HG03066 (cell line): Measurements from ENCODE around the gene PPP1R3D.
A peak's percentile ranks its signal among the peaks of the same experiment; 100 is the strongest.

Experiments
- ATAC-seq: cut with Tn5 transposase; IDR thresholded peaks from one replicate; pipeline ENCODE4 v1.9.1; 2021; ENCODE audit warnings: low read depth; ENCODE audit not compliant: unreplicated experiment

Gene PPP1R3D

GRCh38 chr20:59948828-59949720 lies 9.0 kb upstream of the PPP1R3D start:
- ATAC-seq = no peak

DNA sequence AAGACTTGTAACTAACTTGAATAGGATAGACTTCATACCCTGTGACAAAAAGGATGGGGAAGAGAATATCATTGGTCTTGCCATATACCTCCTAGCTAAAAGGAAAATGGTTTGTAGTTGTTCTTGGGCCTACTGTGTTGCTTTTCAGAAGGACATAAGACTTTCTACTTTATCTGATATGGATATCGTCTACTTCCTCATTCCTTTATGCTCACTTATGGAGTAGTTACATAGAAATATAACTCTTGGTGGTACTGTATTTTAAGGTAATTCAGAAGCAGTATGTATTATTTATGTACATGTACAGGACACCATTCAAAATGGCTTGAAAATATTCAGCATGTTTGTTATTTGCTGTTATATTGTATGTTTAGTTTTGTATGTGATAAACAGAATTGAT lies 8.1 kb upstream of the PPP1R3D start:
- no peak for ATAC-seq

DNA sequence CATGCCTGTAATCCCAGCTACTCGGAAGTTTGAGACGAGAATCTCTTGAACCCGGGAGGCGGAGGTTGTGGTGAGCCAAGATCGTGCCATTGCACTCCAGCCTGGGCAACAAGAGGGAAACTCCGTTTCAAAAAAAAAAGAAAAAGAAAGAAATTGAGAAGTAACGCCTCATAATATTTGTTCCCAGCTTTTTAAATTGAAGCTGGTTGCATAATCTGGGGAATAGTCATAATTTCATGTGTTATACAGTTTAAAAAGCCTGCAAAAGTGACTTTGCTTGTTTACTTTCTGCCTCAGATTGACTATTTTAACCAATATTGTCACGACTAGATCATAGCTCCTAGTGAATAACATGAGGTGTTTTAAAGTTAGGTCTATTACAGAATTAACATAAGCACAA lies 7.3 kb upstream of the PPP1R3D start:
- ATAC-seq = no peak

GRCh38 chr20:59945731-59946130 lies 5.6 kb upstream of the PPP1R3D start:
- no peak for ATAC-seq

DNA sequence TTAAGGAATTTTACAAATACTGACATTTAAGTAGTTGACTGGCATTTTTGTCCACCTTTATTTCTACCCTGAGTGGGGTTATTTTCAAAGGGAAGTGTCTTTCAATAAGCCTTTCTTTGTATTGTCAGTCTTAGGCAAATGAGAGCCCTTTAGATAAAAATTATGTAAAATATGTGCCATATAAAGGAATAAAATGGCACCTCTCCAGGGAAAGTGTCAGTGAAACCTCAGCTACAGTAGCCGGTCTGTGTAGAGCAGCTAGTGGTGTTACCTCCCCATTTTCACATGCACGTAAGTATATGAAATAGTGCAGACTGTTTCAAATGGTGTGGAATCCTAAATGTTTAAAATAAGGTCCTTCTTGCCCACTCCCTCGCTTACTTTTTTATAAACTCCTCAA lies 5.1 kb upstream of the PPP1R3D start:
- no peak for ATAC-seq

DNA sequence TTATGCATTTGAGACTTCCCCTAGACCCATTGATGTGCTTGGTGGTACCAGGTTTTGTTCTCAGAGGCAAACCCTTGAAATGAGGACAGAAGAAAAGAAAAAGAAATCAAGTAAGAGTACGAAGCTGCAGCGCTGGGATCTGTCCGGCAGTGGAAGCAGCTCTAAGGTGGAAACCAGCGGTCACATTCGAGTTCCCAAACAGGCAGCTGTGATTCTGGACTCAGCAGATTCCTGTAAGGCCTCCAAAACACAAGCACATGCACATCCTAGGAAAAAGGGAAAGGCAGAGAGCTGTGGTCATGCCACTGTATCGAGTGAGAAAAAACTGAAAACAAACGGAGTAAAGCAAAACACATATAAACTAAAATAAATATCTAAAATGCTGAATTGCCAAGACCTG lies 4.6 kb upstream of the PPP1R3D start:
- no peak for ATAC-seq

- ATAC-seq = no peak
Observed at GRCh38 chr20:59942245-59942644, 2.1 kb upstream of the PPP1R3D start.

GRCh38 chr20:59940956-59941294 lies 820 bp upstream of the PPP1R3D start:
- peak; percentile 7 for ATAC-seq

DNA sequence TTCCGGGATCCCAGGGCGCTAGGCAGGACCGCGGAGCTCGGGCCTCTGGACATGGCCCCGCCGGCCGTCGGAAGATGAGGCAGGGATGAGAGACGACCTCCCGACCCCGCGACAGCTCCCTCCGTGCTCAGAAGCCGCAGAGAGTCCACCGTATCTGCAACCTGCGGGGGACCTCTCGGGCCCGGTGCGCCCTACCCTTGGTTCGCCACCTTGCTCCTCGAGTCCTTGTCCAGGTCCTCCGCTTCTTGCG lies 301 bp downstream of the PPP1R3D start:
- ATAC-seq = peak; percentile 31

DNA sequence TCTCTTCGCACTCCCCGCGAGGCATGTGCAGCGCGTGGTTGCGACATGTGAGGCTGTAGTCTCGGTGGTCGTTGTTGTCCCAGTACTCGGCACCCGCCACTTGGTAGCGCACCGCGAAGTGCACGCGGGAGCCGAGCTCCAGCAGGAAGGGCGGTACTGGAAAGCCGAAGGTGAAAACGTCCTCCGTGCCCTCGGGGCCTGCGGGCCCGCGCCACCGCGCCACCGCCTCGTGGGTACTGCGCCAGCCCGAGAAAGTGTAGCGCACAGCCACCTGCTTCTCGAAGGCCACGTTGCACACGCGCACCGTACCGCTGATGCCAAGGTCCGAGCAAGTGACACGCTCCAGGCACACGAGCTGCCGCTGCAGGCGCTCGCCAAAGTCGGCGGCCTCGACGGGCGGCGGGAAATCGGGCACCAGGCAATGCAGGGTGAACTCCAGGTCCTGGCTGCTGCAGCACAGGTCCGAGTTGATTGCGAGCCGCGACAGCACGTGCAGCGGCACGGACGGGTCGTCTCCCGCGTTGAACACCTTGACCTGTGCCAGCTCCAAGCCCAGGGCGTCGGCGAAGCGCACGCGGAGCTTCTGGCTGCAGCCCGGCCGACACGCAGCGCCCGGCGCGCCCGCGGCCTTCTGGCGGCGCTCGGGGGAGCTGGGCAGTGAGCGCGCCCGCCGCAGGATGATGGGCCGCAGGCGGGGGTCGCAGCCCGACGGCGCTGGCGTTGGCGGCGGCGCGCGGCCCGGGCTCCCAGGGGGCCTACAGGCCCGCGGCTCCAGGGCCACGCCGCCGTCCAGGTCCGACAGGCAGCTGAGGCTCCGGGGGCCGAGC lies 840 bp downstream of the PPP1R3D start:
- no peak for ATAC-seq

GRCh38 chr20:59938696-59939051 lies 1.4 kb downstream of the PPP1R3D start:
- no peak for ATAC-seq

- ATAC-seq = no peak
Observed at GRCh38 chr20:59938221-59938620, 1.9 kb downstream of the PPP1R3D start.

DNA sequence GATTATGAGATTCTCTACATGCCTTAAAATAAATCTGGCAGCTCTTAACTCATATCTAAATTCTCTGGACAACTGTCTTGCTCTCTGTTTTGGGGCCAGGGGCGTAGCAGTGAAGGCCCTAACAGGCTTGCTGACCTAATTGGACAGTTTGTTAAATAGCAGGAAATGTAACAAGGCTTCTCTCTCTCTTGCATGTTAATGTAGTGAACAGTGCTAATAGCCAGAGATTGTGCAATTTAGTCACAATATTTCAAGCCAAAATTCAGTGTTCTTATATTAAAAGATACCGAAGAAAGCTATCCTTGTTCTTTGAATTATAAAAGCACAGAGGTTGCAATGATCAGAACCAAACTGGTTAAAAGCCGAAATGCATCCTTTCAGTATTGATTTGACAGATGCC lies 3.0 kb downstream of the PPP1R3D start:
- ATAC-seq = no peak

- ATAC-seq = no peak
Observed at GRCh38 chr20:59936409-59936808, 3.7 kb downstream of the PPP1R3D start.

DNA sequence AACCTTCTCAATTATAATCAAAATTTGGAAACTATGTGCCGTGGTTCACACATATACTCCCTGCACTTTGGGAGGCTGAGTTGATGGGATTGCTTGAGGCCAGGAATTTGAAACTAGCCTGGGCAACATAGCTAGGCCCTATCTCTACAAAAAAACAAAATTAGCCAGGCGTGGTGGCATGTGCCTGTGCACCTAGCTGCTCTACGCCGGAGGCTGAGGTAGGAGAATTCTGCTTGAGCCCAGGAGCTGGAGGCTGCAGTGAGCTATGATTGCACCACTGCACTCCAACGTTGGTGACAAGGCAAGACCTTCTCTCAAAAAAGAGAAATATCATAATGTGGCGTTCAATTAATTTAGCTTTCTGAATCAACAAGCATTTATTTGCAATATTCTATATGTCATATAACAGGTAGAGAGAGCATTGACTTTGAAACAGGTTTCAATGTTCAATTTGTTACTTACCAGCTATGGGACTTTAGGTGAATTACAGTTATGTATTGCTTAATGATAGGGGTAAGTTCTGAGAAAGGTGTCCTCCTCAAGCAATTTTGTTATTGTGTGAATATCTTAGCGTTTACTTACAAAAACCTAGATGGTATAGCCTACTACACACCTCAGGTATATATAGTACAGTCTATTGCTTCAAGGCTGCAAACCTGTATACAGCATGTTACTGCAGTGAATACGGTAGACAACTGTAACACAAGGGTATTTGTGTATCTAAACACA lies 4.5 kb downstream of the PPP1R3D start:
- ATAC-seq = no peak

DNA sequence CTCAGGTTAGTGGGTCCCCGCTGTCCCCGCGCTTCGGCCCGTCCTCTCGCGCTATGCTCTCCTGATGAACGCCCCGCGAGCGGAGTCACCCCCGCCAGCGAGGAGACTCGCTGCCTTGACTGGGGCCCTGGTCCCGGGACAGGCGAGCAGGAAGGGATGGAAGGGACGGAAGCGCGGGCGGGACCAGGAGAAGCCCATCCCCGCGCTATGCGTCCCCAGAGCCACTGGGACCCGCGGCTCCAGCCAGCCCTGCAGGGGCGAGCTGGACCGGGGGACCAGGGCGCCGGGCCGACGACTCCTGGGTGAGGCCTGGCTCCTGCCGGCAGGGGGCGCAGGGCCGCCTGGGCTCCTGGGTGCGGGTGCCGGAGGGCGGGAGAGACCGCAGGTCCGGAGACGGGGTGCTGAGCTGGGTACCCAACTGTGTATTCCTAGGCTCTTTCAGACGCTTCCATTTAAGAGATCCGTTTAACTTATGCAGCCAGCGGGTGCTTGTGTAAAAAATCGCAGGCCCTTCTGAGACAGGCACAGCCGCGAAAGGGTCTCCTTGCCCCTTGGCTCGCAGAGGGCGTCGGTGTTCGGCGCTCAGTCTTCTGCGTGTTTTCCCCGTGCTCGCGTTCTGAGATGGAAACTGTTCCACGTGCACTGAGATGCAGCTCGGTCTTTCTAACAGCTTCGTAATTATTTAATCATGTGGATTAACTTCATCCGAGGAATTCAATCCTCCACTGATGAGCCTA lies 6.1 kb downstream of the PPP1R3D start:
- peak; percentile 79 for ATAC-seq

DNA sequence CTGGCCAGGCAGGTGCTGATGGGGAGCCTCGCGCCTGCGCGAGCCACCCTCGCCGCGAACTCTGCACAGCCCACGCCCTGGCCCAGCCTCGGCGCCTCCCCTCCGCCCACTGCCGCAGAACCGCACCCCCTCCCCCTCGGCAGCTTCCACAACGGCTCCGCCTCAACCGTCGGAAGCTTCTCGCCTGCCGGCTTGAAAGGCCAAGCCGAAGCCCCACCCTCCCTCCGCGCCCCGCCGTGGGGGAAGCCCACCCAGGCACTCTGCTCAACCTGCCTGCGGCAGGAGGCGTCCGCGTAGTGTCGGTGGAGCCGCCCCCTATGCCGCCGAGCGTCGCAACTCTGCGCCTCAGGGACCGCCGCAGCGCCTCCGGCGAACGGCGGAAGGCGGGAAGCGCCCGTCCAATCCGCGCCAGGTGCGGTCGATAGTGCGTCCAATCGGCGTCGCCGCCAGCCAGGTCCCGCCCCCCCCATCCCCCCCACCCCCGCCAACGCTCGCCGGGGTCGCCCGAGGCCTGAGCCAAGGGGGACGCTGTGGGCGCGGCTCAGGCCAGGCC lies 6.7 kb downstream of the PPP1R3D start, which contains the start of gene SYCP2:
SYCP2 (minus strand) TSS at position 342 of the 553 bp plus-strand sequence. CDS start 11,224 bp downstream, outside the sequence.
- no peak for ATAC-seq

DNA sequence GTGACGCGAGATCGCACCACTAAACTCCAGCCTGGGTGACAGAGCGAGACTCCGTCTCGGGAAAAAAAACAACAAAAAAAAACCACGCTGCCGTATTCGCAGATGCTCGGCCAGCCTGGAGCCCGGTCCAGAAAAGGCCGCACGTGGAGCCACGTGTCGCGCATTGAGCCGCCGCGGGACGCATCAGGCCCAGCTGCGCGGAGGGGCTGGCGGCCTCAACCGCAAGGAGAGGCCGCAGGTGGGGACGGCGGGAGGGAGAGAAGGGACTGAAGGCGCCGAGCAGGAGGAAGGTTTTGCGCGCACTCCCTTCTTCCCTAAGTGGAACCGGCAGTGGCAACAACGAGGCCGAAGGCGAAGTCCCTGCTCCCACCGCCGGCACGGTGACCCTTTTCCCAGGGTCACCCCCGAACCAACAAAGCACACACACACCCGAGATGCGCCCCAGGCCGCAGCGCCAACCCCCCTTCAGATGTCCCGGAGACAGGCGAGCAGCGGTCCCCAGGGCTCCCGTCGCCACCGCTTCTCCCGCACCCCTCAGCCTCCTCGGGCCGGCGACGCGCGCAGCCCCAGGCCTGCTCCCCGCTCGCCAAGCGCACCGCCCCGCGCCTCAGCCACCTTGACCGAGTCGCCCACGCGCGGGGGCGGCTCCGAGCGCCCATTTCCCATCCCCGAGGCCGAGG lies 7.3 kb downstream of the PPP1R3D start:
- ATAC-seq = no peak

GRCh38 chr20:59931511-59932312 lies 8.4 kb downstream of the PPP1R3D start:
- ATAC-seq = no peak
